HFF-Myc (cell line): ENCODE measurements around the gene ZNF423.

ENCODE experiments used
- DNase-seq: peaks from one replicate; pipeline ENCODE4 v3.0.0-alpha.2; 2011; ENCODE audit warnings: low read depth; ENCODE audit errors: extremely low read depth
- H3K4me3 ChIP-seq: replicated peaks from 2 replicates; pipeline ENCODE4 v1.5.1; 2011; ENCODE audit warnings: low read depth, mild to moderate bottlenecking, control low read depth, low read length
- TF ChIP-seq, protein P1 (sequence below): IDR thresholded peaks from 2 replicates; pipeline ENCODE4 v1.5.1; 2012; ENCODE audit warnings: mild to moderate bottlenecking, low read depth, low read length, control low read depth; ENCODE audit errors: missing control alignments

The ZNF423 gene

DNA sequence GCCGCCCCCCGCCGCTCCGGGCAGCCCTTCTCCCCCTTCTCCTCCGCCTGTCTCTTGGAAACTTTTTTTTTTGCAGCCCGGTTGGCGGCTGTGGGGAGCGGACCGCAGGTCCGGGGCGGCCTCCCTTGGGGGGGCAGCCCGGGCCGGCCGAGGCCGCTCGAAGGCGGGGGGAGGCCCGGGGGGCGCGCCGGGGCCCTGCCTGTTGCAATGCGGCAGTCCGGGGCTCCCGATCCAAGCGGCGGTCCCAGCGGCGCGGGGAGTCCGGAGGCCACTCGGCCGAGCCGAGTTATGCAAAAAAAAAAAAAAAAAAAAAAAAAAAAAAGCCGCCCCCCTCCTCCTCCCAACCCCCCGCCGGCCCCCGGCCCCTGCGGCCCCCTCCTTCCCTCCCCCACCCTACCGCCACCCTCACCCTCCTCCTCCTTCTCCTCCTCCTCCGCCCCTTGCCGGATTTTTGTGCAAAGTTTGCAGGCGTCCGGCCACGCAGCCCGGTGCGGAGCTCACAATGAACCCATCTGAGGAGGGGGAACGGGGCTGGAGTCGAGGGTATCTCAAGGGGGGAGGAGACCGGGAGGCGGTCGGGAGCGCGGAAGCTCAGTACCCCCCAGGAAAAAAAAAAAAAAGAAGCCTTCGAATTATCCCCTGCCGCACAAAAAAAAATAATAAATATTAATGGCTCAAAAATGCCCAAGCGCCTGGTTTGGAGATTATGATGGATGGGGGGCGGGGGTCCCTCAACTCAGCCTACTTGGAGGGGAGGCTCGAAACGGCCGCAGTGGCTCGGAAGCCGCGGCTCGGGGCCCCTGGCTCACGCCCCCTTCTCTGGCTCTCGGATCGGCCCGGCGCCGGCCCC lies at the start of gene ZNF423:
Gene ZNF423, minus strand, starts transcription at position 291 of the 850 bp plus-strand sequence. CDS start 338 bp downstream, outside the sequence.
- no peak for DNase-seq
- H3K4me3 ChIP-seq: peak within 1 kb of the TSS; percentile 42
- TF ChIP-seq, protein P1, sequence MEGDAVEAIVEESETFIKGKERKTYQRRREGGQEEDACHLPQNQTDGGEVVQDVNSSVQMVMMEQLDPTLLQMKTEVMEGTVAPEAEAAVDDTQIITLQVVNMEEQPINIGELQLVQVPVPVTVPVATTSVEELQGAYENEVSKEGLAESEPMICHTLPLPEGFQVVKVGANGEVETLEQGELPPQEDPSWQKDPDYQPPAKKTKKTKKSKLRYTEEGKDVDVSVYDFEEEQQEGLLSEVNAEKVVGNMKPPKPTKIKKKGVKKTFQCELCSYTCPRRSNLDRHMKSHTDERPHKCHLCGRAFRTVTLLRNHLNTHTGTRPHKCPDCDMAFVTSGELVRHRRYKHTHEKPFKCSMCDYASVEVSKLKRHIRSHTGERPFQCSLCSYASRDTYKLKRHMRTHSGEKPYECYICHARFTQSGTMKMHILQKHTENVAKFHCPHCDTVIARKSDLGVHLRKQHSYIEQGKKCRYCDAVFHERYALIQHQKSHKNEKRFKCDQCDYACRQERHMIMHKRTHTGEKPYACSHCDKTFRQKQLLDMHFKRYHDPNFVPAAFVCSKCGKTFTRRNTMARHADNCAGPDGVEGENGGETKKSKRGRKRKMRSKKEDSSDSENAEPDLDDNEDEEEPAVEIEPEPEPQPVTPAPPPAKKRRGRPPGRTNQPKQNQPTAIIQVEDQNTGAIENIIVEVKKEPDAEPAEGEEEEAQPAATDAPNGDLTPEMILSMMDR: no peak

DNA sequence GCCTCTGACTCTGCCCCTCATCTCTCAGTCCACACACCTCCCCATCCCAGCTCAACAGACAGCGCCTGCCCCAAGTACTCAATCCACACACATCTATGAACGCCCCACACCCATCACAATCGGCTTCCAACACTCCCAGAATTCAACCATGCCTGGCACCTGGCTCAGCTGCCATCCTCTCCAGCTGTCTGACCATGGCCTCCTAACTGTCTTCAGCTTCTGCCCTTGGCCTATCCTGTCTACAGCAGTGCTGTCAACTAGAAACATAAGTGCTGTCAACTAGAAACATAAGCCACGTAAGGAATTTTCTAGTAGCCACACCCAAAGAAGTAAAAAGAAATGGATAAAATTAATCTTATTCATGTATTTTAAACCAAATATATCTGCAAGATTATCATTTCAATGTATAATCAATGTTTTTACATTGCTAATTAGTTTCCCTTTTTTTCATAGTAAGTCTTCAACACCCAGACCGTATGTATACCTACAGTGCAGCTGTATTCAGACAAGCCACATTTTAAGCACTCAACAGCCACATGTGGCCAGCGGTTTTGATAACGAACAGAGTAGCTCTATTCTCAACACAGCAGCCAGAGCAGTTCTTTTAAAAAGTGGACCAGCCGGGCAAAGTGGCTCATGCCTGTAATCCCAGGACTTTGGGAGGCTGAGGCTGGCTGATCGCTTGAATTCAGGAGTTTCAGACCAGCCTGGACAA lies 48.6 kb upstream of the ZNF423 start:
- no peak overlapping the region for H3K4me3 ChIP-seq
- TF ChIP-seq, protein P1: no peak
- no peak for DNase-seq

DNA sequence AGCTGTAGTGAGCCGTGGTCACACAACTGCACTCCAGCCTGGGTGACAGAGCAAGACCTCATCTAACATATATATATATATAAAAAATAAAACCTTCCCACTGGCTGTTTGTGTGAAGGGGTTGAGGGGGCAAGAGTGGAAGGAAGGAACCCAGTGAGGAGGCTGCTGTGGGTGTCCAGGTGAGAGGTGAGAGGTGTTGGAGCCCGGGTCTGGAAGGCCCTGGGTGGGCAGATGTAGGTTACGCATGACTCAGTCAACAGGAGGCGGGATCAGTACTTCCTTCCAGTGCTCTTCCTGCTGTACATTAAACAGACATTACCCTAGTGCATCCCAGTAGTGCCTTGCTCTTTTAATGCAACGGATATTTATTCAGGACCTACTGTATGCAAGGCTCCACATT lies 47.0 kb upstream of the ZNF423 start:
- no peak overlapping the region for H3K4me3 ChIP-seq
- no peak for DNase-seq
- TF ChIP-seq, protein P1: no peak

DNA sequence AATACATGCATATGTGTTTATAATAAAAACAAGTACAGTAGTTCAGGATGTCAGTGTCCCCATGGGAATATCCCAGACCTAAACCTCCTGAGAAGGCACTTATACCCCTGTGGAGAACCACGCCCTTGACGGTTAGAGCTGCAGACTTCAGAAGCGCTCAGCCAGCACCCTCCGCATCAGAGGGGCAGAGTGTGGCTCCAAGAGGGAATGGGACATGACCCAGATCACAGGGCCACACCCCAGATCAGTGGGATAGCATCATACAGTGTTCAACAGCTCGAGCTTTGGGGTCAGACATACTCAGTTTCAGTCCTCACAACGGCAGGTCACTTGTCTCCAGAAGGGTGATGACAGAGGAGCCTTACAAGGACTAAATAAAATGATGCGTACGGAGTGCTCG lies 45.8 kb upstream of the ZNF423 start:
- TF ChIP-seq, protein P1: no peak
- DNase-seq: no peak
- no peak overlapping the region for H3K4me3 ChIP-seq

DNA sequence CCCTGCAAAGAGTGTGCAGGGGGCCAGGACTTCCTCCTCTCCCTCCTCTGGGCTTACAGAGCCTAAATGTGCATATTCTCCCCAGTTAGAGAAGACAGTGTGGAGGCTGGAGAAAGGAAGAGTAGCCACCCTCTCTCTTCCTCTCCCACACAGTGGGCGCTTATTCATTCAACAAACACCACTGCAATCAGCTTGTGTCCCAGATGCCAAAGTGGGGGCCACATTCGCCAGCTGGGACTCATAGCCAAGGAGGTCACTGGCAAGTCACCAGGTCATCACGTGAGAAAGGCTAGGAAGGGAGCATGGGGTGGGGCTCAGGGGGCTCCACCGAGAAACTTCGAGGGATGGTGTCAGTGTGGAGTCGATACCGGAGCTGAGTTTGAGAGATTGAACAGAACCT lies 45.0 kb upstream of the ZNF423 start:
- DNase-seq: no peak
- TF ChIP-seq, protein P1: no peak
- no peak overlapping the region for H3K4me3 ChIP-seq

DNA sequence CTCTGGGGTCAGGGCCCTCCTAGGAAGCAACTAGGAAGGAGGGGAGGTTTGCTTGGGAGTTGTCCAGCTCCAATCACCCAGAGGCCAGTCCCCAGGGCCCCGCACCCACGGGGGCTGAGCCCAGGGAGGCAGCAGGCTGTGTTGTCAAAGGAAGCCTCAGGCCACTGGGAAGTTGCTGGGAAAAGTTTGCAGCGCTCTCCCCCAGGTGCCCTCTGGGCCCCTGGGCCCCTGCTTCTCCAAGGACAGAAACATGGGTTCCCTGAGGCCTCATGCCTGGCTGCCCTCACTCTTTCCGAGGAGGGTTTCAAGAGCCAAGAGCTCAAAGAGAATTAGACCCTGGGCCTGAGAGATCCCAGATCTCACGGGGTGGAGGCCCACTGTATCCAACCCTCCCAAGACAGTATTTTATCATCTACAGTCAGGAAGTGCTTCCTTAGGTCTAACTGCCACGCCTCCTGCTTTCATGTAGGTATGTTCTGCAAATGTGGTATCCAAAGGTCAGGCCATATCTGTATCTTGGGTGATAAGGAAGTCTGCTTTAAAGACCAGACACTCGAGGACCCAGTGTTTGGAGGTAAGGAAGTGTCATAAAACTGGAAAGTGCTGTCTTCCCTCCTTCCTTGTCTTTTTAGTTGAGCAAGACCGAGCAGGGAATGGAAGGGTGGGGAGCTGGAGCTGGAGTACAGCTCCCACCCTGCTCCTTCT lies 44.2 kb upstream of the ZNF423 start:
- TF ChIP-seq, protein P1: no peak
- no peak for DNase-seq
- H3K4me3 ChIP-seq: no peak overlapping the region
